ENCODE results near the gene B3GNT7.

DNA sequence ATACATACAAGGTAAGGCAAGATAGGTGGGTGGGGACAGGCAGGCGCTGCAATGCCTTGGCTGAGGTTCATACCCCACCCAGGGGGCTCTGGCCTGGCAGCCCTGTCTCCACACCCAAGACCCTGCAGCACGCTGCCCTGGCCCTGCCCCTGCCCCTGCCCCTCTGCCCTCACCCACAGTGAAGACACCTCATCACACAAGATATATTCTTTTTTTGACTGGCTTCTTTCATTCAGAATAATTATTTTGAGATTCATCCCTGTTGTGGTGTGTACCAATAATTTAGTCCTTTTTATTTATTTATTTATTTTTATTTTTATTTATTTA, 11.4 kb upstream of the B3GNT7 start:
- TF ChIP-seq, protein P1, sequence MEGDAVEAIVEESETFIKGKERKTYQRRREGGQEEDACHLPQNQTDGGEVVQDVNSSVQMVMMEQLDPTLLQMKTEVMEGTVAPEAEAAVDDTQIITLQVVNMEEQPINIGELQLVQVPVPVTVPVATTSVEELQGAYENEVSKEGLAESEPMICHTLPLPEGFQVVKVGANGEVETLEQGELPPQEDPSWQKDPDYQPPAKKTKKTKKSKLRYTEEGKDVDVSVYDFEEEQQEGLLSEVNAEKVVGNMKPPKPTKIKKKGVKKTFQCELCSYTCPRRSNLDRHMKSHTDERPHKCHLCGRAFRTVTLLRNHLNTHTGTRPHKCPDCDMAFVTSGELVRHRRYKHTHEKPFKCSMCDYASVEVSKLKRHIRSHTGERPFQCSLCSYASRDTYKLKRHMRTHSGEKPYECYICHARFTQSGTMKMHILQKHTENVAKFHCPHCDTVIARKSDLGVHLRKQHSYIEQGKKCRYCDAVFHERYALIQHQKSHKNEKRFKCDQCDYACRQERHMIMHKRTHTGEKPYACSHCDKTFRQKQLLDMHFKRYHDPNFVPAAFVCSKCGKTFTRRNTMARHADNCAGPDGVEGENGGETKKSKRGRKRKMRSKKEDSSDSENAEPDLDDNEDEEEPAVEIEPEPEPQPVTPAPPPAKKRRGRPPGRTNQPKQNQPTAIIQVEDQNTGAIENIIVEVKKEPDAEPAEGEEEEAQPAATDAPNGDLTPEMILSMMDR (conservative IDR thresholded peaks at IDR 0.05; ENCODE audit: low read length) = no peak
- no peak for TF ChIP-seq EZH2phosphoT487 (IDR thresholded peaks at IDR 0.05; ENCODE audit: borderline replicate concordance)

Measured in Loucy (cell line).